HG02943 (cell line): ENCODE data around the gene GON7.
A peak's percentile ranks its signal among the peaks of the same experiment; 100 is the strongest.
"Not testable (repeated sequence)": the region's sequence is repeated elsewhere in the genome, so short reads cannot be mapped to it uniquely, and the experiment has no call there.

Experiments used
- ATAC-seq: cut with Tn5 transposase; IDR thresholded peaks from one replicate; pipeline ENCODE4 v1.9.1; 2021; ENCODE audit warnings: mild to moderate bottlenecking, low read depth, moderate library complexity; ENCODE audit not compliant: unreplicated experiment

GON7 gene

GRCh38 chr14:93201155-93201704 lies 5.6 kb downstream of the GON7 start:
- no peak for ATAC-seq

GRCh38 chr14:93200553-93200952 lies 6.3 kb downstream of the GON7 start:
- no peak for ATAC-seq

GRCh38 chr14:93199031-93199430 lies 7.8 kb downstream of the GON7 start:
- ATAC-seq = no peak

GRCh38 chr14:93195316-93195999 lies 11.4 kb downstream of the GON7 start:
- no peak for ATAC-seq

GRCh38 chr14:93186956-93187355 lies 19.9 kb downstream of the GON7 start:
- no peak for ATAC-seq

- no peak for ATAC-seq
Observed at GRCh38 chr14:93186466-93186865, 20.4 kb downstream of the GON7 start.

GRCh38 chr14:93185349-93185720 lies 21.5 kb downstream of the GON7 start:
- no peak for ATAC-seq

- peak; percentile 78 for ATAC-seq
Observed at GRCh38 chr14:93184391-93185348, 22.2 kb downstream of the GON7 start, which contains the start of the genes LYSET and MOAP1. LYSET (plus strand) TSS chr14:93185317; CDS start chr14:93185406, 89 bp downstream. MOAP1 (minus strand) TSS chr14:93184897; CDS start chr14:93184242, 655 bp downstream.

GRCh38 chr14:93183596-93184317 lies 23.1 kb downstream of the GON7 start:
- ATAC-seq = no peak

- ATAC-seq = no peak
Observed at GRCh38 chr14:93175492-93175891, 31.4 kb downstream of the GON7 start.

- ATAC-seq = not testable (repeated sequence)
Observed at GRCh38 chr14:93174731-93175130, 32.1 kb downstream of the GON7 start.

GRCh38 chr14:93173943-93174395 lies 32.9 kb downstream of the GON7 start:
- no peak for ATAC-seq

GRCh38 chr14:93171376-93171775 lies 35.5 kb downstream of the GON7 start:
- no peak for ATAC-seq

- ATAC-seq = not testable (repeated sequence)
Observed at GRCh38 chr14:93170141-93170540, 36.7 kb downstream of the GON7 start.

- not testable (repeated sequence) for ATAC-seq
Observed at GRCh38 chr14:93169619-93170018, 37.2 kb downstream of the GON7 start.

- ATAC-seq = not testable (repeated sequence)
Observed at GRCh38 chr14:93168610-93169009, 38.3 kb downstream of the GON7 start.

- not testable (repeated sequence) for ATAC-seq
Observed at GRCh38 chr14:93165271-93166265, 41.3 kb downstream of the GON7 start.

GRCh38 chr14:93163564-93163963 lies 43.3 kb downstream of the GON7 start:
- no peak for ATAC-seq

GRCh38 chr14:93161411-93161940 lies 45.4 kb downstream of the GON7 start:
- no peak for ATAC-seq
